SKM-1 (cell line): ENCODE measurements around the gene FHIT.

Source experiments
- DNase-seq: peaks from one replicate; lab custom pipeline; 2025; ENCODE audit not compliant: unreplicated experiment; lab: John Stamatoyannopoulos, UW

FHIT gene

DNA sequence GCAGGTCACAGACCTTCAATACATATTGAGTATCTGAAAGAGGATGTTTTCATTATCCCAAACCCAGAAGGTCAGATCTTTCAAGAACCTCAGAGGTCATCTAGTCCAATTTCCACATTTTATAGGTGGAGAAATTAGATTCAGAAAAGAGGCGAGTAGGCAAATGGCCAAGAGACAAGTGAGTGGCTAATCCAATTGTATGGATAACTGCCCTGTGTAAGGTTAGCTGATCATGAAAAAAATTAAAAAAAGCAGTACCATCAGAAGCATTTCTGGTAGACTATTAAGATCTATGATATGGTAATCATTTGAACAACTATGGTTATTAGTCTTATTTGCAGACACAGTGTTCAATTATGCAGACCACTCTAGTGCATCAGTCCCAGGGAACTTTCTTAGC is 1540.7 kb downstream of the FHIT start:
- DNase-seq: no peak

DNA sequence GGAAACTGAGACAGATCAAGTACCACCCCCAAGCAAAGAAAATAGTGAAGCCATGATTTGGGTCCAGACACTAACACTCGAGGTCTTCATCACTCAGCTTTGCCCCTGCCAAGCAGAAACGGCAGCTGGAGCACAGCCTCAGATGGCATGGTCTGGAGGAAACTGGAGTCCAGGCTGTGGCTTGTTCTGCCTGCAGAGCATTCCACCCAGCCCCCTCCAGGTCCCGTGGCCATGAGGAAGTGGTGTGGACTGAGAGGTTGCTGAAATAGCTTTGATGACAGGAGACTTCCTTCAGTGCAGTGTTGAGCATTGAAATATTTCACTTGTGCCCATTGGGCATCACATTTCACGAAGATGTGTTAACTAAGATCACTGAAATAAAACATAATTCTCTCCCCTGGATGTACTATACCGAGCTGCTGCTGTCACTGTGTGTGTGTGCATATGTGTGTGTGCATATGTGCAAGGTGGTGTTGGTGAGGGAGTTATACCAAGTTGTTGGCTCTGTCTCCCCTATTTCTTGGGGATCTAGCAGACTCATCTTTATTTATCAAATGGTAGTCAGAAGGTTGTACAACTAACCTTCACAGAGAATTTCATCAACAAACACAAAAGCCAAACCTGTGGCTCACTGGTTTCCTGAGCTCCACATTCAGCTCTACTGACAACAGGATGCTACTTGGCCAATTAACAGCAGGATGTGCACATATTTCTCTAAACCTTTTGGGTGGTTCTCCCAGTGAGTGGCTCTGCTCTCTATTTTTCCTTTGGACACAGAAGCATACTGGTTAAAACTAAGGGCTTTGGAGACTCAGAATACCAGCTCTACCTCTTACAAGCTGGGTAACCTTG is 1541.3 kb downstream of the FHIT start:
- DNase-seq: peak; percentile 78

DNA sequence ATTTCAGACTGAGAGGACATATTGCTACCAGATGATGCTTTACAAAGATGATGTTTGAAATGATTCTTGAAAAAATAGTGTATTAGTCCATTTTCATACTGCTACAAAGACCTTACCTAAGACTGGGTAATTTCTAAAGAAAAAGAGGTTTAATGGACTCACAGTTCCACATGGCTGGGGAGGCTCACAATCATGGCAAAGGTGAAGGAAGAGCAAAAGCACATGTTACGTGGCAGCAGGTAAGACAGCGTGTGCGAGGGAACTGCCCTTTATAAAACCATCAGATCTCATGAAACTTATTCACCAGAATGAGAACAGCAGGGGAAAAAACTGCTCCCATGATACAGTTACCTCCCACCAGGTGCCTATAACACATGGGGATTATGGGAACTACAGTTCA is 1543.0 kb downstream of the FHIT start:
- no peak for DNase-seq

DNA sequence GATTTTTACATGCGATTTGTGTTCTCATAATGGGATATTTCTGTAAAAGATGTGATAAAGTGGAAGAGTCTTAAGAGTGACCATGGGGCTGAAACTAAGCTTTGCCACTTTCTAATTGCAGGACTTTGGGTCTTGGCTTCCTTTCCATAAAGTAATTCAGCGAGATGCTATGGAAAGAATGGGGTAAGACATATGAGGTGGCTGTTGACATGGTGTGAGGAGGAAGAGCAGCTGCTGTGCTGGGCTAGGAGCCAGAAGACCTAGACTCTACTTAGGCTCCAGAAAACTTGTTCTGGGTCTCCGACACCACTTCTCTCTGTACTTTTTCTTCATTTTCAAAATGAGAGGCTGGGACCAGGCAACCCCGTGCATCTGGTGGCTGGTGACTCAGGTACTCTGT is 1547.0 kb downstream of the FHIT start:
- DNase-seq: no peak

DNA sequence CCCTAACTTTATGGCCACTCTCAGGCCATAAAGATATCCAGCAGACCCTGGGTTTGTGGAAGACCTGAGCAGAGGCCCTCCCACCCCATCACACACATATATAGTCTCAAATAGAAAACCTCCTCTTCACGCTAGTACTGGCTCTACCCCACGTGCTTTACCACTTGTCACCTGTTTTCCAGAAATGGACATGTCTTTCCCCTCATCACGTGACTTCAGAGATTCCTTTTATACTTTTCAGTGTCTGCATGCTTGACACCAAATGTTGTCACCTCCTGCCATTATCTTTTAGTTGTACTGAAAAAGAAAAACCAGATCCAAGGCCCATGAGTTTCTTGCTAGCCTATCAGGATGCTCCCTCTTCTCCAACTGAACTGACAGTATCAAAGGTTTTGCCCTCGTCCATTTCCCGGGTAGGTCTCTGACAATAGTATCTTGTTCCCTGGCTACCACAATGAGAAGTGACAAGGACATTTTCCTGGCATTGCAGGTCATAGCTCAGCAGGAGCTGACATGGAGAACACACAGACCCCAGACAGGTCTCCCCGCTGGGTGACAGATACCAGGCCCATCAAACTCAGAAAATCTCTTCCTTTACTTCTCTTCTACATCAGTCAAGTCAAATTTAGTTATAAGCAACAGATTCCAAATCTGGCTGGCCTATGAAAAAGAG is 1551.5 kb downstream of the FHIT start:
- no peak for DNase-seq
